Fibroblast of the aortic adventitia (primary cell): ENCODE data around the gene PPARA. TPM values are rescaled to one million over a fixed set of nuclear protein-coding genes. Genes with fewer than 3 reads are reported as not detected.

Source experiments
- DNase-seq: peaks from one replicate; pipeline ENCODE4 v3.0.0-alpha.2; 2010; ENCODE audit warnings: low read depth
- H3K4me3 ChIP-seq: 2 replicates; pipeline ENCODE4 v1.5.1; 2011; ENCODE audit warnings: low read depth, mild to moderate bottlenecking, control low read depth, low read length, moderate library complexity
- total RNA-seq: library from RNA; depleted of rRNA; stranded (reverse); fragments of >200 nt; gene quantifications from 2 replicates; pipeline ENCODE4 v1.2.3, GENCODE V29; 2012; ENCODE audit warnings: low replicate concordance
- TF ChIP-seq, protein P1 (sequence below): IDR thresholded peaks from 2 replicates; pipeline ENCODE4 v1.5.1; 2011; ENCODE audit warnings: mild to moderate bottlenecking, low read length, control low read depth, inconsistent platforms; ENCODE audit not compliant: insufficient read depth

PPARA gene
- total RNA-seq, 1 donor: 13.4 TPM

DNA sequence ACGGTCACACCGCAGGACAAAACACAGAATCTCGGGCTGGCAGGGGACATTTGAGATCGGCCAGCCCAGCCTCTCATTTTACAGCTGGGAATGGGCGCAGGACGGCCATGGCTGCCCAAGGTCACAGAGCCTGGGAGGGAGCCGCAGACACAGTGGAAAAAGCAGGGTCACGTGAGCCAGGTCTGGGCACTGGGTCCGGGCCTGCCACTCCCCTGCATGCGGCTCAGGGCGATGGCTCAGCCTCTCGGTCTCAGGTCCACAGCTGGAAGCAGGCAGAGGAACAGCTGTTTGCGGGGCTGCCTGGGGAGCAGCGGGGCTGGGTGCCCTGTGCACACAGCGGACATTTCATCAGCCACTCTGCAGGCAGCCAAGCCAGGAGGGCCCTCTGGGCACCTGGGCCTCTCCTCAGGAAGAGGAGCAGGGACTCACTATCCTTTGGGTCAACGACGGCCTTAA lies 10.4 kb upstream of the PPARA start:
- no peak overlapping the region for H3K4me3 ChIP-seq
- TF ChIP-seq, protein P1, sequence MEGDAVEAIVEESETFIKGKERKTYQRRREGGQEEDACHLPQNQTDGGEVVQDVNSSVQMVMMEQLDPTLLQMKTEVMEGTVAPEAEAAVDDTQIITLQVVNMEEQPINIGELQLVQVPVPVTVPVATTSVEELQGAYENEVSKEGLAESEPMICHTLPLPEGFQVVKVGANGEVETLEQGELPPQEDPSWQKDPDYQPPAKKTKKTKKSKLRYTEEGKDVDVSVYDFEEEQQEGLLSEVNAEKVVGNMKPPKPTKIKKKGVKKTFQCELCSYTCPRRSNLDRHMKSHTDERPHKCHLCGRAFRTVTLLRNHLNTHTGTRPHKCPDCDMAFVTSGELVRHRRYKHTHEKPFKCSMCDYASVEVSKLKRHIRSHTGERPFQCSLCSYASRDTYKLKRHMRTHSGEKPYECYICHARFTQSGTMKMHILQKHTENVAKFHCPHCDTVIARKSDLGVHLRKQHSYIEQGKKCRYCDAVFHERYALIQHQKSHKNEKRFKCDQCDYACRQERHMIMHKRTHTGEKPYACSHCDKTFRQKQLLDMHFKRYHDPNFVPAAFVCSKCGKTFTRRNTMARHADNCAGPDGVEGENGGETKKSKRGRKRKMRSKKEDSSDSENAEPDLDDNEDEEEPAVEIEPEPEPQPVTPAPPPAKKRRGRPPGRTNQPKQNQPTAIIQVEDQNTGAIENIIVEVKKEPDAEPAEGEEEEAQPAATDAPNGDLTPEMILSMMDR: no peak
- DNase-seq: no peak

DNA sequence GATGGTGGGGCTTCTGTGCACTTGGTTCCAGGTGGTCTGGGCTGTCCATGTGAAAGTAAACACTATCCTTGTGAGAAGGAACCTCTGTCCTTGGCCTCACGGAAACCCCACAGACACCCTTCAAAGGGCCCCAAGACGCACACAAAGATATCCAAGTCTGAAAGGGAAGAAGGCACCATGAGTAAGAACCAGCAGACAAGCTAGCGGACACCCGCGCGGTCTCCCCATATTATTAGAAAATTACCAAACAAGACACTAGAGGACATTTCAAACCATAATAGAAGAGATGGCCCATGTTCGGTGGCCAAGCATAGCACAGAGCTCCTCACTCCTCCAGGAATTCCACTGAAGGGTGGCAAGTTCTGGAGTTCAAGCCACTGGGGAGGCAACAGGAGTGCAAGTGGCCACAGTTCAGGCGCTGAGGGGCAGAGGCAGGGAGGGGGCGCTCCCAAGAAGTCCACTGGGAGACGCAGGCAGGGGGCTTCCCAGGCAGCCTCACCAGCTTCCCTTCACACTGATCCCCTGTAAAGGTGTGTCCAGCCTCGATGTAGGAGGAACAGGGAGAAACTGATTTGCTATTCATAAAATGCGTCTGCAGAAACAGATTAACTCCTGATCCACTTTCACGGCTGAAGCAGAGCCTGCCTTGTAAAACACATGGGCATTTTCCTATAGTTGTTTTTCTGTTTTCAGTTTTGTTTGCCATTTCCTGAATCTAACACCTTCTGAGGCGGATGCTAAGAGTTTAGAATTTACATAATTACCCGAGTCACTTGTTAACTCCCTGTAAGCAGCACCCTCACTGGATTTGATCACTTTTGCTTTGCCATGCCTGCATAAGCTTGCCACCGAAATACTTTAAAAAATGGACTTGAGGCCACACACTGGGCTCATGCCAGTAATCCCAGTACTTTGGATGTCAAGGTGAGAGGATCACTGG lies 9.1 kb upstream of the PPARA start:
- TF ChIP-seq, protein P1: no peak
- H3K4me3 ChIP-seq: no peak overlapping the region
- DNase-seq: no peak

DNA sequence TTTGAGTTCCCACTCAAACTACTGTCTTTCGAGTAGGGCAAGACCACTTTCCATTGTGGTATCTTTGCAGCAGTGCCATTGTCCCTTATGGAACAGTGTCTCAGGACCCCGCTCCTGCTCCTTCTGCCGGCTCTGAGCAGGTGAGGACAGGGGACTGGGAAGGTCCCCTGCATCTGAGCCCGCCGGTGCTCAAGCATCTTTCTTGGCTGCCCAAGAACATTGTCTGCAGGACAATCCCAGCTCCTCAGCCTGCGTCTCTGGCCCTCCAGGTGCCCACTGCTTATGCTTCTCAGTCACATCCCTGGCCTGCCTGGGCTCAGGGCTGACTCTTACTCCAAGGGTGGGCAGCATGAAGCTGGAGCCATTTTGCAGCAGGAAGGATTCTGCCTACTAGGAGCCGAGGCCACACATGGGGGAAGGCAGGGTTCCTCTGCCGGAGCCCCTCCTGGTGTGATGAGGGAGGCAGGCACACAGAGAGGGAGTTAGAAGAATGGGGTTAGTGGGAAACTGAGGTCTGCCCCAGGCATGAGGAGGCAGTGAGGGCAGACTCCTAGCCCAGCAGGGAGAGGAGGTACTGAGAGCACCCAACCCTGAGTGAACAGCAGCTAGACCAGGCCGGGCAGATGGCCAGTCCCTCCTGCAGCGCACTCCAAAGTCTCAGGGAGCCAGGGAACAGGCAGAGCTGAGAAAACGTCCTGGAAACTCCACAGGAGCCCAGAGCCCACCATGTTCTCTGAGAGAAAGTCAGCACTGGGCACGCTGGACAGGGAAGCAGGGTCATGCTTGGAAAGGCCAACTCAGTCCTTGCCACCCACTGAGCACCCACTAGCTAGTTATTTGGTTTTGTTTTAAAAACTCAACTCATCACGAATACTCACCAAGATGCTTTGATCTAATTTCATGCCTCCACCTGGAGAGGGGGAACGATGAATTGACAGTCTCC lies 7.5 kb upstream of the PPARA start:
- DNase-seq: no peak
- TF ChIP-seq, protein P1: no peak
- no peak overlapping the region for H3K4me3 ChIP-seq

DNA sequence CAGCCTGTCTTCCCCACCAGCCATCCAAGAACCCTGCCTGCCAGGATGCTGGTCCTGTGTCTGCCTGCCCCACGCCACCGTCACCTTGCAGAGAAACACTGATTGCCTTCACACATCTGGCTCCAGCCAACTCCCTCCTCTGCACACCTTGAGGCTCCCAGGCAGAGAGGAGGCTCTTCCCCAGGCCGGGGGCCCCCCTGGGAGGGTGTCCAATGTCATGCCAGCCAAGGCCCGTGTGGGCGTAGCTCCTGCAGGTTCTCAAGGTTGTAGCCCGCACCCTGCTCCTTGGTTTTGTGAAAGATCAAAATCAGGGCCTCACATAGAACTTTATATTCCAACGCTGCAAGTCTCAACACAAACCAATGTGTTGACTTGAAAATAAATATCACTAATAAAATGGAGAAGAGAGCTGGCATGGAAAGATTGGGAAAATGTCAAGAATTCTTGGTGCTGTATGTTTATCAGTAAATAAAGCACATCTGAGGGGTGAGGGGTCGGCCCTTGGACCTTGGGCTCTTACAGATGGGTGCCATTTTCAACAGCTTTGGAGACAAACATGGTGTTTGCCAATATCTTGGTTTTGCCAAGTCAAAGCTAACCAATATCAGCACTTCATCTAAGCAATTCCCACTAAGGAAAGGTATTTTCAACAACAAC lies 6.7 kb upstream of the PPARA start:
- TF ChIP-seq, protein P1: no peak
- no peak overlapping the region for H3K4me3 ChIP-seq
- DNase-seq: no peak

DNA sequence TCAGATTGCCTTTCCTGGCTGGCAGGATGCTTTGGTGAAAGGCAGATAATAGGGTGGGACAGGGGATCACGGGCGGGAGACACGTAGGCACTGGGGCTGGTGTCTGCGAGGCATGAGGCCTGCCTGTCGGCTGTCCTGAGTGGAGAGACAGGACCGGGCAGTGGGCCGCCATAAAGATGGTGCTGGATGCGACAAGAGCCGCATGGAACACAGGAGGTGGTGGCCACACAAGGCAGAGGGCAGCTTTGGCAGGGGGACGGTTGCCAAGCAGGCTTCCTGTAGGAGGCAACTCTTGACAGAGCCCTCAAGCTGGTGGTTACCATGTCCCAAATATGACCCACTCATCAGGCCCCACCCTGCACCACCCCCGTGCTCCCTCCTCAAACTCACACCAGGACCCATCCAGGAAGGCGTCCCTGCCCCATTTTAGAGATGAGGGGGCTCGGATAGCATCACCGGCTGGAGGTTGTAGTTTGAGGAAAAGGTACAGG lies 4.9 kb upstream of the PPARA start:
- no peak overlapping the region for H3K4me3 ChIP-seq
- DNase-seq: no peak
- TF ChIP-seq, protein P1: no peak

DNA sequence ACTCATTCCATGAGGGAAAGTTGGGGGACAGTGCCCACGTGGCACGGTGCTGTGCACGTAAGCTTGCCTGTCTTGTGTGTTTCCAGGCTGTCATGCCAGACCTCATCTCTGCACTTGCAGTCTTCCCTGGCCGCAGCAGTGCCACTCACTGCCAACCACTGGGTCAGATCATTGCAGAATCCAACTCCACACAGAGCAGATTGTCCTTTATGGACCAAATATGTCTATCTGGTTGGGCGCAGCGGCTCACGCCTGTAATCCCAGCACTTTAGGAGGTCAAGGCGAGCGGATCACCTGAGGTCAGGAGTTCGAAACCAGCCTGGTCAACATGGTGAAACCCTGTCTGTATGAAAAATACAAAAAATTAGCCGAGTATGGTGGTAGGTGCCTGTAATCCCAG lies 4.4 kb upstream of the PPARA start:
- TF ChIP-seq, protein P1: no peak
- no peak for DNase-seq
- no peak overlapping the region for H3K4me3 ChIP-seq
